ENCODE results near the gene UGT1A10. TPM values are rescaled to one million over a fixed set of nuclear protein-coding genes. Genes with fewer than 3 reads are reported as not detected.
A peak's percentile ranks its signal among the peaks of the same experiment; 100 is the strongest.

Gene UGT1A10
- total RNA-seq, 1 experiment from 2014 or later: 0.11 TPM

DNA sequence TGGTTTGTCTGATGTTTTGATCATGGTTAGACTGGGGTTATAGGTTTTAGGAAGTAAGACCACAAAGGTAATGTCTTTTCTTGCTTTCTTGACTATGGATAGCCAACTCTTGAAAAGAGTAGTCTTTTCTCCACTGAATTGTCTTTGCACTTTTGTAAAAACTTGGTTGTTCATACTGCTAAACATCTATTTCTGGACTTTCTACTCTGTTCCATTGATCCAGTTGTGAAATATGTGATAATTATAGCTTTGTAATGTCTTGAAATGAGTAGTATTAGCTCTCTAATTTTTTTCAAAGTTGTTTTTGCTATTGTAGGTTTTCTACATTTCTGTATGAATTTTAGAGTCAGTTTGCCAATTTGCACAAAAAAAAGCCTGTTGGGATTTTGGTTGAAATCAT is 22.4 kb downstream of the UGT1A10 start:
- Histone ChIP-seq H2AFZ (ENCODE audit: low read length) (no peak overlapping the region), H3K27ac (ENCODE audit: low read length) (no peak overlapping the region), H4K20me1 (ENCODE audit: insufficient read depth, low read depth, low read length) (no peaks in the 10 kb centered on the region), H3K9me2 (replicated peaks; ENCODE audit: insufficient read depth, low read length) (no peaks in the 10 kb centered on the region), H3K4me2 (ENCODE audit: low read depth, low read length, poor library complexity, severe bottlenecking) (no peak overlapping the region), H3K36me3 (ENCODE audit: insufficient read depth, low read length) (no peaks in the 10 kb centered on the region), H3K4me3 (ENCODE audit: low read length) (no peak overlapping the region), H3K9me3 (ENCODE audit: low read length) (no peaks in the 10 kb centered on the region), H3K79me2 (ENCODE audit: low read length) (no peaks in the 10 kb centered on the region), H3K9ac (ENCODE audit: low read length) (no peak overlapping the region), H3K27me3 (ENCODE audit: low read length) (no peaks in the 10 kb centered on the region), H3K4me1 (ENCODE audit: low read length) (no peaks in the 10 kb centered on the region)
- DNase-seq: no peak

DNA sequence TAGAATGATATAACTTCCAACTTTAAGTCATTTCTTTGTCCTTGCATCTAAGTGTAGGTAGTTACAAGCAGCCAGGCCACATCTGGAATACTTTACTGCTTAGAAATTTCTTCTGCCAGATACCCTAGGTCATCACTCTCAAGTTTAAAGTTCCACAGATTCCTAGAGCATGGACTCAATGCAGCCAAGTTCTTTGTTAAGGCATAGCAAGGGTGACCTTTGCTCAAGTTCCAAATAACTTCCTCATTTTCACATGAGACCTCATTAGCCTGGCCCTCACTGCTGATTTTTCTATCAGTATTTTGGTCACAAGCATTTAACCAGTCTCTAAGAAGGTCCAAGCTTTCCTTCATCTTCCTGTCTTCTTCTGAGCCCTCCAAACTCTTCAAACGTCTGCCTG is 27.7 kb downstream of the UGT1A10 start:
- H3K9me3 ChIP-seq (ENCODE audit: low read length): no peaks in the 10 kb centered on the region

DNA sequence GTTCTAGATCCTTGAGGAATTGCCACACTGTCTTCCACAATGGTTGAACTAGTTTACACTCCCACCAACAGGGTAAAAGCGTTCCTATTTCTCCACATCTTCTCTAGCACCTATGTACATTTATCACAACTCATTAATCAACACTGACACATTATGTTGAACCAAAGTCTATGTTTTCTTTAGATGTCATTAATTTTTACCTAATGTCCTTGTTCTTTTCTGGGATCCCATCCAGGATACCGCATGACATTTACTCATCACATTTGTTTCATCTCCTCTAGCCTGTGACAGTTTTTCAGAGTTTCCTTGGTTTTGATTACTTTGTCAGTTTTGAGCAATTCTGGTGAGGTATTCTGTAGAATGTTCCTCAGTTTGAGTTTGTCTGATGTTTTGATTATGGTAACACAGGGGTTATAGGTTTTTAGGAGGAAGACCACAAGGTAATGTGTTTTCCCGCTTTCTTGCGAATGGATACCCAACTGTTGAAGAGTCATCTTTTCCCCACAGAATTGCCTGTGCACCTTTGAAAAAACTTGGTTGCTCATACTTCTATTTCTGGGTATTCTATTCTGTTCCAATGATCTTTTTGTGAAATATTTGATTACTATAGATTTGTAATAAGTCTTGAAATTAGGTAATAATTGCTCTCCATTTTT is 32.5 kb downstream of the UGT1A10 start:
- Histone ChIP-seq H3K9me2 (replicated peaks; ENCODE audit: insufficient read depth, low read length) (no peaks in the 10 kb centered on the region), H3K79me2 (ENCODE audit: low read length) (no peaks in the 10 kb centered on the region), H3K9ac (ENCODE audit: low read length) (no peak overlapping the region), H3K4me1 (ENCODE audit: low read length) (peaks cover 4% of the 10 kb centered on the region; the same call in 1 of the 2 replicates), H3K4me2 (ENCODE audit: low read depth, low read length, poor library complexity, severe bottlenecking) (no peak overlapping the region), H3K27me3 (ENCODE audit: low read length) (no peaks in the 10 kb centered on the region), H3K27ac (ENCODE audit: low read length) (no peak overlapping the region), H3K9me3 (ENCODE audit: low read length) (no peaks in the 10 kb centered on the region), H3K36me3 (ENCODE audit: insufficient read depth, low read length) (no peaks in the 10 kb centered on the region), H4K20me1 (ENCODE audit: insufficient read depth, low read depth, low read length) (no peaks in the 10 kb centered on the region), H3K4me3 (ENCODE audit: low read length) (no peak overlapping the region), H2AFZ (ENCODE audit: low read length) (no peak overlapping the region)
- no peak for DNase-seq

More for the DNA sequence above, 27.7 kb downstream of the UGT1A10 start:
- Histone ChIP-seq H3K4me2 (ENCODE audit: low read depth, low read length, poor library complexity, severe bottlenecking) (no peak overlapping the region), H4K20me1 (ENCODE audit: insufficient read depth, low read depth, low read length) (no peaks in the 10 kb centered on the region), H3K36me3 (ENCODE audit: insufficient read depth, low read length) (no peaks in the 10 kb centered on the region), H3K9ac (ENCODE audit: low read length) (no peak overlapping the region), H2AFZ (ENCODE audit: low read length) (no peak overlapping the region), H3K27ac (ENCODE audit: low read length) (no peak overlapping the region), H3K9me2 (replicated peaks; ENCODE audit: insufficient read depth, low read length) (no peaks in the 10 kb centered on the region), H3K4me3 (ENCODE audit: low read length) (no peak overlapping the region), H3K79me2 (ENCODE audit: low read length) (no peaks in the 10 kb centered on the region), H3K4me1 (ENCODE audit: low read length) (no peaks in the 10 kb centered on the region), H3K27me3 (ENCODE audit: low read length) (no peaks in the 10 kb centered on the region)
- no peak for DNase-seq

GRCh38 chr2:233671290-233672161 is 35.3 kb downstream of the UGT1A10 start, which contains the start of gene UGT1A9:
Gene UGT1A9 (plus strand): TSS chr2:233671898. CDS start chr2:233671935, 37 bp downstream.
- Histone ChIP-seq H3K9me2 (replicated peaks; ENCODE audit: insufficient read depth, low read length) (no peaks in the 10 kb centered on the region), H3K4me2 (ENCODE audit: low read depth, low read length, poor library complexity, severe bottlenecking) (no peak within 1 kb of the TSS), H3K9ac (ENCODE audit: low read length) (no peak within 1 kb of the TSS), H3K4me3 (ENCODE audit: low read length) (no peak within 1 kb of the TSS), H3K27ac (ENCODE audit: low read length) (no peak within 1 kb of the TSS), H3K9me3 (ENCODE audit: low read length) (no peaks in the 10 kb centered on the region), H3K4me1 (ENCODE audit: low read length) (peaks cover 4% of the 10 kb centered on the region; the same call in 1 of the 2 replicates), H2AFZ (ENCODE audit: low read length) (no peak within 1 kb of the TSS), H3K36me3 (ENCODE audit: insufficient read depth, low read length) (no peaks in the 10 kb centered on the region), H4K20me1 (ENCODE audit: insufficient read depth, low read depth, low read length) (no peaks in the 10 kb centered on the region), H3K27me3 (ENCODE audit: low read length) (no peaks in the 10 kb centered on the region), H3K79me2 (ENCODE audit: low read length) (no peaks in the 10 kb centered on the region)
- DNase-seq: no peak

DNA sequence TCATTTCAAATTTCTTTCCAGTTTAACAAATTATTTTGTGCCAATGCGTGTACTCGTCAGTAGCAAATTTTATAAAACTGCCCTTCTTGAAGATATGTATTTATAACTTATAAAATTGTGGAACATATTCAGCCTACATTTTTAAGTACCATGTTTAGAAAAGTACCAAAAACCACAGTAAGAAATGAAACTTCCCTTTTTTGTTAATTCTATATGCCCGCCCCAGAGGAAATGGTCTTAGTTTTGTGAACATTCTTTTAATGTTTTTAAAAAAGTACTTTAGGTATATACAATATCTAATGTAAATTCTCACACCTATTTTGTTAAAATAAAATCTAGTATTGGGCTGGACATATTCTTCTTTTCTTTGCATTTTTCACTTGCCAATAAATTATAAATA is 36.6 kb downstream of the UGT1A10 start:
- H2AFZ ChIP-seq (ENCODE audit: low read length): no peak overlapping the region
- no peaks in the 10 kb centered on the region for H4K20me1 ChIP-seq (ENCODE audit: insufficient read depth, low read depth, low read length)
- no peak overlapping the region for H3K4me2 ChIP-seq (ENCODE audit: low read depth, low read length, poor library complexity, severe bottlenecking)
- no peak for DNase-seq
- H3K9me3 ChIP-seq (ENCODE audit: low read length): no peaks in the 10 kb centered on the region
- H3K27me3 ChIP-seq (ENCODE audit: low read length): no peaks in the 10 kb centered on the region
- H3K36me3 ChIP-seq (ENCODE audit: insufficient read depth, low read length): no peaks in the 10 kb centered on the region
- peaks cover 11% of the 10 kb centered on the region for H3K4me1 ChIP-seq (ENCODE audit: low read length)
- no peak overlapping the region for H3K4me3 ChIP-seq (ENCODE audit: low read length)
- H3K9me2 ChIP-seq (replicated peaks; ENCODE audit: insufficient read depth, low read length): no peaks in the 10 kb centered on the region
- no peak overlapping the region for H3K9ac ChIP-seq (ENCODE audit: low read length)
- no peak overlapping the region for H3K27ac ChIP-seq (ENCODE audit: low read length)
- H3K79me2 ChIP-seq (ENCODE audit: low read length): no peaks in the 10 kb centered on the region

DNA sequence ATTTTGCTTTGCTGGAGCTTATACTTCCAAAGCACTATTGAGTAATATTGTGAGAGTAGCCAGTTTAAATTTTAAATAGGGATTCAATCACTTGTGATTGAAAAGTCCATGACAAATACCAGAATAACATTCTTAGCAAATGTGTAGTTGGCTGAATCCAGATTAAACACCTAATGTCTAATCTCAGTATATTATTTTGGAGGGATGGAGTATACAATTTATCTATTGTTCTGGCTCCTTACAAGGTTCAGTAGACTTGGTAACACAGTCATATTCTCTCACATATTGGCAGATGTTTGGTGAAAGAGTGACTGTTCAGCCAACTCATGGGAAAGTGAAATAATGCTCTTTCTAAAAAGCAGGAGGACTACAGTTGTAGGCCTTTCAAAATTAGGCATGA is 37.6 kb downstream of the UGT1A10 start:
- H3K4me3 ChIP-seq (ENCODE audit: low read length): no peak overlapping the region
- no peak overlapping the region for H2AFZ ChIP-seq (ENCODE audit: low read length)
- peaks cover 21% of the 10 kb centered on the region for H3K4me1 ChIP-seq (ENCODE audit: low read length)
- no peaks in the 10 kb centered on the region for H3K9me3 ChIP-seq (ENCODE audit: low read length)
- no peak overlapping the region for H3K4me2 ChIP-seq (ENCODE audit: low read depth, low read length, poor library complexity, severe bottlenecking)
- no peaks in the 10 kb centered on the region for H3K79me2 ChIP-seq (ENCODE audit: low read length)
- H3K9me2 ChIP-seq (replicated peaks; ENCODE audit: insufficient read depth, low read length): no peaks in the 10 kb centered on the region
- DNase-seq: no peak
- no peak overlapping the region for H3K9ac ChIP-seq (ENCODE audit: low read length)
- no peaks in the 10 kb centered on the region for H4K20me1 ChIP-seq (ENCODE audit: insufficient read depth, low read depth, low read length)
- no peaks in the 10 kb centered on the region for H3K27me3 ChIP-seq (ENCODE audit: low read length)
- H3K27ac ChIP-seq (ENCODE audit: low read length): no peak overlapping the region
- no peaks in the 10 kb centered on the region for H3K36me3 ChIP-seq (ENCODE audit: insufficient read depth, low read length)

DNA sequence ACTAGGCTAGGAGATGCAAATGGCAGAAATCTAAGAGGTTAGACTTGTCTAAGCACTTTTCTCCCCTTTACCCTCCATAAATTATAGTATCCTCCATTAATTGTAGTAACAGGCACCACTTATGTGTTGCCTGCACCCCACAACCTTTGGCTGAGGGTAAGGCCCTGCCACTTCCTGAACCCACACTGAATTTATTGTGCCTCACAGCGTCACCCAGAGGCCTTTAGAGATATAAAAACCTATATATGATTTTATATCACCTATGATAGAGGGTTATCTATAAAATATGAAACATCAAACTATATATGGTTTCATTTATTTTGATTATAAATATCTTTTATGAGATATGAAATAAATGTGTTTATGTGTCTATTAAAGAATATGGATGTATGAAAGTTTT is 38.1 kb downstream of the UGT1A10 start:
- Histone ChIP-seq H3K4me3 (ENCODE audit: low read length) (no peak overlapping the region), H3K4me1 (ENCODE audit: low read length) (peaks cover 22% of the 10 kb centered on the region), H3K36me3 (ENCODE audit: insufficient read depth, low read length) (no peaks in the 10 kb centered on the region), H3K9me3 (ENCODE audit: low read length) (no peaks in the 10 kb centered on the region), H3K79me2 (ENCODE audit: low read length) (no peaks in the 10 kb centered on the region), H4K20me1 (ENCODE audit: insufficient read depth, low read depth, low read length) (no peaks in the 10 kb centered on the region), H2AFZ (ENCODE audit: low read length) (no peak overlapping the region), H3K9ac (ENCODE audit: low read length) (no peak overlapping the region), H3K9me2 (replicated peaks; ENCODE audit: insufficient read depth, low read length) (no peaks in the 10 kb centered on the region), H3K4me2 (ENCODE audit: low read depth, low read length, poor library complexity, severe bottlenecking) (no peak overlapping the region), H3K27ac (ENCODE audit: low read length) (no peak overlapping the region), H3K27me3 (ENCODE audit: low read length) (no peaks in the 10 kb centered on the region)
- DNase-seq: peak; percentile 65

GRCh38 chr2:233674995-233675394 is 38.7 kb downstream of the UGT1A10 start:
- Histone ChIP-seq H3K27me3 (ENCODE audit: low read length) (no peaks in the 10 kb centered on the region), H3K4me2 (ENCODE audit: low read depth, low read length, poor library complexity, severe bottlenecking) (no peak overlapping the region), H3K9me2 (replicated peaks; ENCODE audit: insufficient read depth, low read length) (no peaks in the 10 kb centered on the region), H3K9ac (ENCODE audit: low read length) (no peak overlapping the region), H2AFZ (ENCODE audit: low read length) (no peak overlapping the region), H3K4me3 (ENCODE audit: low read length) (no peak overlapping the region), H4K20me1 (ENCODE audit: insufficient read depth, low read depth, low read length) (no peaks in the 10 kb centered on the region), H3K4me1 (ENCODE audit: low read length) (peaks cover 22% of the 10 kb centered on the region), H3K79me2 (ENCODE audit: low read length) (no peaks in the 10 kb centered on the region), H3K9me3 (ENCODE audit: low read length) (no peaks in the 10 kb centered on the region), H3K36me3 (ENCODE audit: insufficient read depth, low read length) (no peaks in the 10 kb centered on the region), H3K27ac (ENCODE audit: low read length) (no peak overlapping the region)
- no peak for DNase-seq

Measured in Karpas-422 (cell line).